NCI-H1694 treated with DMSO at 0.1 percent for 48 hours (cell line): ENCODE measurements around the gene GARIN5B.

ENCODE experiments used
- DNase-seq: peaks from one replicate; lab custom pipeline; 2025; lab: John Stamatoyannopoulos, UW

Gene GARIN5B

DNA sequence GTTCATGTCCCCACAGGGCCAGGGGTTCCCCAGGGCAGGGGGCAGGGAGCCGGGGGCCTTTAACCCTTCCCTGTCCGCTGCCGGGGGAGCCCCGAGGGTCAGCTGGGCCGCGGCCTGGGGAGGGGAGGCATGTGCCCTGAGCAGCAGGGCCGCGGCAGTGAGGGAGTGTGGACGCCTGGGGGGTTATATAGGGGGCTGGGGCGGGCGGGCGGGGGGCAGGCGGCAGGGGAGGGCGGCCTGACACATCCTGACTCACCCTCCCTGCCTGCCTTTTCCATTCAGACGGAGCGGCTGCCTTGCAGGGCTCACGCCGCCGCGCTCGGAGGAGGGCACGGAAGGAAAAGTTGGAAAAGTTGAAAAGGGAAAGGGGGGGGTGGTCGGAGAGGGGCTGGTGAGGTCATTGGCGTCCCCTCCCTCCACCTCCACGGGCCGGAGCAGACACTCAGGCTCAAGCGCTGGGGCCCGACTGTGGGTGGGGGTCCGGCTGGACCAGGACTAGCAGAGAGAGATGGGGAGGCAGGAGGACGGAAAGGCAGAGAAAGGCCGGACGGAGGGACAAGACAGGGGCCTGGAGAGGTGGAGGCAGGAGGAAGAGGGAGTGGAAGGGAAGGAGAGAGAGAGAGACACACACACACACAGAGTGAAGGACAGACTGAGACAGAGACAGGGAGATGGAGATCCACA is 7.4 kb upstream of the GARIN5B start, which contains the start of gene IL11:
IL11 (minus strand) TSS at position 159 of the 684 bp plus-strand sequence; CDS start at position 6, 153 bp downstream.
- no peak for DNase-seq

DNA sequence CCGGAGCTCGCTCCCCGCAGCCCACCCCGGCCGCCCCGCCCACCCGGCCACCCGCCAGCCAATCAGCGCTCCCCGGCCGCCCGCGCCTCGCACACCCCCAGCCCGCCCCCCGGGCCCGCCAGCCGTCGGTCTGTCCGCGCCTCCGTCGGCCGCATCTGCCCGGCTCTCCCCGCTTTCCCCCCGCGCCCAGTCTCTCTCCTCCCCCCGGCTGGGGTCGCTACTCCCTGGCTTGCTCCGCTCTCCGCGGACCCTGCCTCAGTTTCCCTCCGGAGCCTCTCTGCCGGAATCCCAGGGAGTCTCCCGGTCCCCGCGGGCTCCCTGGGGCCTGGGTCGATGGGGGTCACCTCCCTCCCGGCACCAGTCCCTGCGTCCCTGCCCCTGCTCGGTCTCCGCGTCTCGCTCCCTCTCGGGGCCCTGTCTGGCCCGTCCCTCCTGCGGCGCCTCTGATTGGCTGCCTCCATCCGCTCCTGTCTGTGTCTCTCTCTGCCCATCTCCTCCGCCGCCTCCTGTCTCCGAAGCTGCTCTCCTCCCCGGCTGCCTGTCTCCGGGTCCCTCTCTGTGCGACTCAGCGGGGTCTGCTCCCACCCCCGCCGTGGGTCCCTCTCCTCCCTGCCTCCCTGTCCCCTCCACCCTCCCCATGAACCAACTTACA is 6.7 kb upstream of the GARIN5B start:
- peak; percentile 23 for DNase-seq

DNA sequence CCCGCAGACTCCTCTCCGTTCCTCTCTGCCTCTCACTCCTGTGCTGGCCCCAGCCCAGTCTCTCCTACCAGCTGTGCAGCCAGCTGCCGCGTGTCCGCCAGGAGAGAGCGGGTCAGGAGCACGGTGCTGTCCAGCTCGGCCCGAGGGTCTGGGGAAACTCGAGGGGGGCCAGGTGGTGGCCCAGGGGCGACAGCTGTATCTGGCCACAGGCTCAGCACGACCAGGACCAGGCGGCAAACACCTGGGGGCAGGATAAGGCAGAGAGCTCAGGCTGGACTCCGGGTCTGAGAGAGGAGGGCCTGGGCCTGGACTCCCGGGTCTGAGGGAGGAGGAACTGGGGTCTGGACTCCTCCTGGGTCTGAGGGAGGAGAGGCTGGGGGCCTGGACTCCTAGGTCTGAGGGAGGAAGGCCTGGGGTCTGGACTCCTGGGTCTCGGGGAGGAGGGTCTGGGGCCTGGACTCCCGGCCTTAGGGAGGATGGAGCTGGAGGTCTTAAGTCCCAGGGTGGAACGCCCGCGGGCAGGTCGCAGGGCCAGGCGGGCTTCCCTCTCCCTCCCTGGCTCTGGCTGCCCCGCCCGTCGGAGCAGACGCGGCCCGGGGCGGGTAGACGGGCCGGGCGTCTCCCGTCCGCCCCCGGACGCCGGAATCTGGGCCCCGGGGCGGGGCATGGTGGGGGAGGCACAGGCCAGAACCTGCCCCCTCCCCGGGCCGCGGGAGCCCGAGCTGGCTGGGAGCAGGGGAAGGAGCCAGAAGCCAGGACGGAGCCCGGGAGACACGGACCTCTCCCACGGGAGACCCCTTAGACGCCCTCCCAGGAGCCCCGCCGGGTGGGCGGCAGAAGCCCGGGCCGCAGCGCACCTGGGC is 5.9 kb upstream of the GARIN5B start:
- DNase-seq = no peak

DNA sequence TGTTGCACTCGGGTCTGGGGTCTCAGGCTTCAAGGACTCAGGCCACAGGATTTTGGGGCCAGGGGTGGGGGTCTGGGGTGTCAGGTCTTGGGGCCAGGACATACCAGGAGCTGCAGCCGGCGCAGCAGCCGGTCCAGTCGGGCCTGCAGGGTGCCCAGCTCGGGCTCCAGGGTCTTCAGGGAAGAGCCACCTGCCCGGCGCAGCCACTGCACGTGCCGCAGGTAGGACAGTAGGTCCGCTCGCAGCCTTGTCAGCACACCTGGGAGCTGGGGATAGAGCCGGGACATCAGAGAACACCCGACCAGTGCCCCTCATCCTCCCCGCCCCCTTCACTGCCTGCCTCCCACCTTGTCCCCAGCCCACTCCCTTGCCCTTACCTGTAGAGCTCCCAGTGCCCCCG is 5.0 kb upstream of the GARIN5B start:
- no peak for DNase-seq

DNA sequence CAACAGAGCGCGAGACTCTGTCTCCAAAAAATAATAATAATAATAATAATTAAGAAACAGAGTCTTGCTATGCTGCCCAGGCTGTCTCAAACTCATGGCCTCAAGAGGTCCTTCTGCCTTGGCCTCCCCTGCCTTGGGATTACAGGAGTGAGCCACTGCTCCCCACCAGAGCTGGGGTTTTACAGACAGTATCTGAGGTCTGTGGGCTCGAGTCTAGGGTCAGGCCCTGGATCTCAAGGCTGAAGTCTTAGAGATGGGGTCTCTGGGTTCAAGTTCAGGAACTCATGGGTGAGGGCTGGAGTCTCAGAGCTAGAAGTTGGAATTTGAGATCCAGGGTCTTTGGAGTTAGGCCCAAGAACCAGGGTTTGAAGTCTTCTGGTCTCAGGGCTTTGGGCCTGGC is 3.7 kb upstream of the GARIN5B start:
- no peak for DNase-seq

DNA sequence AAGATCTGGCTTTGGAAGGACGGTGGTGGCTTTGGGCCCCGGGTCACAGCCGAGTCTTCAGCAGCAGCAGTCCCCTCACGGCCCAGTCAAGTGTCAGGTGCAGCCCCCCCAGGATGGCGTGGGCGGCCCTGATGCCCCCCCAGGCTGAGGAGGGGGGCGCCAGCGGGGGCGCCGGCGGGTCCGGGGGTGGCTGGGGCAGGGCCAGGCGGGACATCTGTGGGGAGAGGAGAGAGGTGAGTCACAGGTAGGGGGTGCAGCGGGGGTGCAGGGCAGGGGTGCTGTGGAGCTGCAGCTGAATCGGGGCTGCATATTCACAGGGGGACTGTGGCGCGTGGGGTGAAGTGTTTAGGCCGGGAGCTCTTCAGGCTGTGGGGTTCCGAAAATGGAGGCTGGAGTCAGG is 2.9 kb upstream of the GARIN5B start:
- no peak for DNase-seq

DNA sequence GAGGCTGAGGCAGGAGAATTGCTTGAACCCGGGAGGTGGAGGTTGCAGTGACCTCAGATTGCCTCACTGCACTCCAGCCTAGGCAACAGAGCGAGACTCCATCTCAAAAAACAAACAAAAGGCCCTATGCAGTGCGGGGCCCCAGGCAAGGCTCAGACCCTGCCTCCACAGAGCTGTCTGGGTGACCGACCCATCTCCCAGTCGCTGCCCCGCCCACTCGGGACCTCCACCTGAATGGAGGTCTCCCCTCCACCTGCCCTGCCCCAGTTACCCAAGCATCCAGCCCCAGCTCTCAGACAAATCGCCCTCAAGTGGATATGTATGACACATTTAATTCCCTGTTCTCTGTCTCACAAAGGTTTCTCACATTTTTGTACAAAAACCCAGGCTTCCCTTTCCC is 2.2 kb upstream of the GARIN5B start:
- DNase-seq = no peak

DNA sequence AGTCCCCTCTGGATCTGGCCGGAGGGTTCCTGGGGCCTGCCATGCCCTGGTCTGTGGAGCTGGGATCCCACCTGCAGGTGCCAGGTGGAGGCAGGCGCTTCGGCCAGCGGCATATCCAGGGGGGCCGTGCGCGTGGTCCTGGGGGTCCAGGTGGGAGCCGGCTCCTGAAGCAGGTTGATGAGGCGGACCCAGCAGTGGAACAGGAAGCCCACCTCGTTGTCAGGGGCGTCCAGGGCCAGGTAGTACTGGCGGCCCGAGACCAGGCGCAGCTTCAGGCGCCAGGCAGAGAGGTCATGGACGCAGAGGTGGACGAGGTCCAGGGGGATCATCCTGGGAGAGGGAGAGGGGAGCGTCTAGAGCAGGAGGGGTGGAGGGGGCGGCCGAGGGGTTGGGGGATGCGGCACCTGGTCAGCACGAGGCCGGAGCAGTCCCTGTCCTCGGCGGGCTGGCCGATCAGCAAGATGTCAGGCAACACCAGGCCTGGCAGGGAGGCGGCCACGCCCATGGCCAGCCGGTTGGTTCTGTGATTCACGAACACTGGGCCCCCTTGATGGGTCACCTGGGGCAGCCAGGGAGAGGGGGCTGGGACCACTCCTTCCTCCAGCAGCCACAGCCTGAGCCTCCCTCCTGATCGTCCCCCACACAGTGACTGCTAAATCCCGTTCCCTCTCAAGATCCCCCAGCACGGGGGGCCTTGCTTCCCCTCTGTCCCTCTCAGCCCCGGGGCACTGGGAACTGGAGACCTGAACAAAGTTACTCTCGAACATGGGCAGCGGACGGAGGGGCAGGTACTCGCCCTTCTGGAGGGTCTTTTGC is 678 bp downstream of the GARIN5B start:
- DNase-seq = no peak

DNA sequence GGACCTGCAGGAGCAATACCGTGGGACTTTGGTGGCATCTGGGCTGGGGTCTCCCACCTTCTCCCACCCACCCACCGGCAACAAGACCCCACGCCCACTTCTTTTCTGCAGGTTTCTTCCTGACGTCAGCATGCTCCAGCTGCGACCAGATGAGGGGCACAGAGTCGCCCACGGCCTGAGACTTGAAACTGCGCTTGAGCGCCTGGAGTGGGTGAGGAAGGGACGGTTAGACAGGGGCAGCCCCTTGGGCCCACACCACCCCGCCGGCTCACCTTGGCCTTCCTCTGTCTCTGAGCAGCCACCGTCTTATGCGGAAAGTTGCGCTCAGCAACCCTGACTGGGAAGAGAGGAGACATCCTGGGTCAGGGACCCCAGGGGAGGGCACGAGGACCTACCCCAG is 2.2 kb downstream of the GARIN5B start:
- DNase-seq = no peak

DNA sequence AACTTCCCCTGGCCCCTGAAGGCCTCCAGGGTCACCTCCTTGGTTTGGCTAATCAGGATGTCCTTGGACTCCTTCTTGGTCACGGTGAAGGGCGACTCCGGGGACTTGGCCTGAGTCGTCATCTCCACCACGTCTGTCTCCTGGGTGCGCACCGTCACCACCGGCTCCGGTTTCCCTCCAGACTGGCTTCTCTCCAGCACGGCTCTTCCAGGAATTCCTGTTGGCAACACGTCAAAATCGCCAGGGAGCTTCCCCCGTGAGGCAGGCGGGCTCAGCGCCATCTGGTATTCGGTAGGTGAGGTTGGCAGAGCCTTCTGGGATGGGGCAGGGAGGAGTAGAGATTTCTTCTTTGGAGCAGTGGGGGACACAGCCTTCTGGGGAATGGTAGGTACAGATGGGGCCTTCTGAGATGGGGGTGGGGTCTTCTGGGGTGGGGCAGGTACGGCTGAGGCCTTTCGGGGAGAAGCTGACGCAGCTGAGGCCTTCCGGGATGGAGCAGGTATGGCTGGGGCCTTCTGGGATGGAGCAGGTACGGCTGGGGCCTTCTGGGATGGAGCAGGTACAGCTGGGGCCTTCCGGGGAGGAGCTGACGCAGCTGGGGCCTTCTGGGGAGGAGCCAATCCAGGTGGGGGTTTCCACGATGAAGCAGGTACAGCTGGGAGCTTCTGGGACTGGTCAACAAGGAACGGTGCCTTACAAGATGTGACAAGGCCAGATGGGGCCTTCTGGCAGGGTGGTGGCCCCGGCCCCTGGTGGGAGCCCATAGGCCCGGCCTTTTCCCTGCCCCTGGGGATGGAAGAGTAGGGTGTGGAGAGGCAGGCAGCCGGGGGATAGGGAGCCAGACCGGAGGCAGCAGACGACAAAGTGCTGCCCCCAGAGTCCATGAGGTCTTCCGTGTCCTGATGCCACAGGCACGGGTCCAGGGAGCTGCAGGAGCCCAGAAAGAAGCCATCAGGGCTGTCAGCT is 3.8 kb downstream of the GARIN5B start:
- peak; percentile 73 for DNase-seq

DNA sequence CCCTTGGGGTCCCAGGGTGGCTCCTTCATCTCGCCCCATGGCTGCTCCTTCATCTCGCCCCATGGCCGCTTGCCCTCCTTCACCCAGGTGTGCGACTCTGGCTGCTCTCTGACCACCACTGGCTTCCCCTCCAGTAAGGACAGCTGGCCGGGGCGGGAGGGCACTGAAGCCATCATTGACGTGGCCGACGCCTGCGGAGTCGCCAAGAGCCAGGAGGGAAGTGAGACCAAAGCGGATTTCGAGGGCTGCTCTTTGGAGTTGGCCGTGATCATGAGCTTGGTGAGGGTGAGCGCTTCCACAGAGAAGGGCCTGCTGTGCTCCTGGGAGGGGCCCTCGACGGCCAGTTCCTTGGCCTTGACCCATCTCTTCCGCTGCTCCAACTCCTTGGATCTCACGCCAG is 4.6 kb downstream of the GARIN5B start:
- DNase-seq = no peak

DNA sequence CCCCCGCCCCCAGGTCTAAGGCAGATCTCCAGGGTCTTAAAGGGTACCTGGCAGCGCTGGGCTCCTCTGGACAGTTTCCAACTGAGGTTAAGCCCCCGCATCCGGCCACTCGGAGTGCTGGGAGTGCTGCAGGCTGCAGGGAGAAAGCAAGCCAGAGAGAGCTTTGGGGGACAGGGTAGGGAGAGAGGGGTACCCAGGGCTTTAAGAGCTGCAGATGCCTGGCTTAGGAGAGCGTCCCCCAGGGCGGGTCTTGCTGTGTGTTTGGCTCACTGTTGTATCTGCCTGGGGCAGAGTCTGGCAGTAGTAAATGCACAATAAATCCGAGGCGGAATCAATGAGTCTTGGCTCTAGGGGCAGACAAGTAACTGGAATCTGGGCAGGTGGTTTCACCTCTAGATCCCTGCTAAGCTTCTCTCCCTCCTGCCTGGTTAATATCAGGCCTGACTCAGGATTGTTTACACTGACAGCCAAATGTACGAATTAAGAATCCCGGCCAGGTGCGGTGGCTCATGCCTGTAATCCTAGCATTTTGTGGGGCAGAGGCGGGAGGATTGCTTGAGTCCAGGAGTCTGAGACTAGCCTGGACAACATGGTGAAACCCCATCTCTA is 7.7 kb downstream of the GARIN5B start:
- no peak for DNase-seq

DNA sequence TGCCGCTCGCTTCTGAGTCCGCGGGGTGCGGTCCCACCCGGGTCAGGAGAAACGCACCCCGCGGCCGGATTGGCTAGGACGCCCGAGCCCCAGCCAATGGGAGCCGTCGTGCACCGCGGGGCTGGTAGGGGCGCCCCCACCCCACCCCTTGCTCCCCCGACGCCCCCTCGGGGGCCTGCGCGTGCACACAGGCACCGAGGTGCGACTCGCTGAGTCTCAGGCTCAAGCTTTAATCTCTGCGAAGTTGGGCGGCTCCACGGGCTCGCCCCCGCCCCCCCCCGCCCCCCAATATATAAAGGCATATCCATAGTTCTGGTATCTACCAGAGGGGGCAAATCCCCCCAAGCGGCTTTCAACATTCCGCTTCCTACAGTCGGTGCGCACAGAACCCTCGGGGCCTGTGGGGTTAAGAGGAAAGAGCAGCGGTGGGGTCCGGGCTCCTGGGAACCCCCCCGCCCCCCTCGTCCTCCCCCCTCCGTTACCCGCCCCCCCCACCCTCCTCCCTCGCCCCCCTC is 8.3 kb downstream of the GARIN5B start, which contains the start of gene COX6B2:
COX6B2 (minus strand) TSS at position 22 of the 515 bp plus-strand sequence. CDS start 198 bp downstream, outside the sequence.
- DNase-seq = no peak

DNA sequence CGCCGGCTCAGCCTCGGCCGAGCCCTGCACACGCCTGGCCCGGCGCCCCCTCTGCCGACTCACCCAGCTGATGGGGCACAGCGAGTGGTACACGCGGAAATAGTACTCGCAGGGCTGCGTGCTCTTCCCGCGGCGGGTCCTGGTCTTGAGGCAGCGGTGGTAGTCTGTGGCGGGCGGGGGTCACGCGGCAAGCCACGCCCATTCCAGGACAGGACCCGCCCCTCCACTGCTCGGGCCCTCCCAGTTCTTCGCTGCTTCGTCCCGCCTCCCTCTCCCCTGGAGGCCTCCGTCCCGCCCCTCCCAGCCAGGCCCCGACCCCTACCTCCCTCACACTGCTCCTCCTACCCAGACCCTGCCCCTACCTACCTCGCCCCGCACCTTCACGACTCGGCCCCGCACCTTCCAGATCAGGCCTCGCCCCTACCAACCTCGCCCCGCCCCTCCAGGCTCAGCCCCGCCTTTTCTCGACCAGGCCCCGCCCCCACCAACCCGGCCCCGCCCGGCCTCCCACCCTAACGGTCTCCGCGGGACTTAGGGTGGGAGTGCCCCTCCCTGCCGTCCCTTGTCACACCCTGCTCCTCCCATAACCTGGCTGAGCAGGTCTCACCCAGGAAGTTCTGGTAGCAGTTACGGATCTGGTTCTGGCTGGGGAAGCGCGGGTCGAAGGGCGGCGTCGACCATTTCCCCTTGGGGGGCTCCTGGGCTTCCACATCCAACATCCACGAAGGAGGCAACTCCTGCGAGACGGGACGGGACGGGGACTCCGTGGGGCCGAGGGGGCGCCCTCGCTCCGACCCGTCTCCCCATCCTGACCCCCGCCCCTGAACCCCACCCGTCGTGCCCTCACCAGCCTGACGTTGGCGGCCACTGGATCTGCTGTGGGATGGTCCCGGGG is 9.0 kb downstream of the GARIN5B start:
- DNase-seq = no peak

DNA sequence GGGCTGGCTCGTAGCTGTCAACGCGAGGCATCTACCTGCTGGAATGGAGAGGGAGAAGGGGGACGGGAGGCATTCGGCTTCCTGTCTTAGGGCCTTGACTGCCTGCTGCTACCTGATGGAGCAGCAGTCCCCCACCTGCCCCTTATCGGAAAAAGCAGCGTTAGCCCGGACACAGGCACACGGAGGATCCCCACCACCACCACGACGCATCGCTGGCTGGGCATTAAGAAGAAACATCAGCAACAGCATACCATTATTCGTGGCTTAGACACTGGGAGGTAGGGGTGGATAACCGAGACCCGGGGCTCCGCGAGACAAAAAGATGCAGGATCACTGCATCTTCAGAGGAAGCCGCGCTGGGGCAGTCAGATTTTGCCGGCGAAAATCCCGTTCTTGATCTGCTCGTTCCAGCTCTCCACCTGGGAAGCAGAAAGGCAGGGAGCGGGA is 9.7 kb downstream of the GARIN5B start:
- DNase-seq = no peak

DNA sequence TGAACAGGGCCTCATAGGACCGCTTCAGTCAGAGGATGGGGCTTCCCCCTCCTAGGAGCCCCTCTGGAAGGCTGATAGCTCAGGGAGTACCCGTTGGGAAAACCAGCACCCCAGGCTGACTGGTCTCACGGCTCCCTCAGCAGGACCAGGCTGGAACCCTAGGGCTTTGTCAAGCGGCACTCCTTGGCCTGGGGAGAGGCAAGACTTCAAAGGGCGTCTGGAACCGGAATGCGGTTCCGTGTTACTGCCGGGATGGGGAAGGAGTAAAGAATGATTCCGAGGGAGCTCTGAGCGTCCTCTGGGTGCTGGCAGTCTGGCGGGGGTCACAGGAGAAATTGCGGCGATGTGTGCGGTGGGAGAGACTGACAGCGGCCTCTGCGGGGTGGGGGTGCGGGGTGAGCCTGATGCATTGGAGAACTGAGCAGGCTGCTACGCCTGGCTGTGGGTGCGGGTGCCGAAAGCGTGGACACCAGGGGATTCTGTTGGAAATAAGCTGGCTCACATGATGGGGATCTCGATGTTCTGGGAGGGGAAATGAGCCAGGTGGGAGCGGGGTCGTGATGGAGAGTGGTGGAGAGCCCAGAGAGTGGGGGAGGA is 10.4 kb downstream of the GARIN5B start:
- DNase-seq = no peak

DNA sequence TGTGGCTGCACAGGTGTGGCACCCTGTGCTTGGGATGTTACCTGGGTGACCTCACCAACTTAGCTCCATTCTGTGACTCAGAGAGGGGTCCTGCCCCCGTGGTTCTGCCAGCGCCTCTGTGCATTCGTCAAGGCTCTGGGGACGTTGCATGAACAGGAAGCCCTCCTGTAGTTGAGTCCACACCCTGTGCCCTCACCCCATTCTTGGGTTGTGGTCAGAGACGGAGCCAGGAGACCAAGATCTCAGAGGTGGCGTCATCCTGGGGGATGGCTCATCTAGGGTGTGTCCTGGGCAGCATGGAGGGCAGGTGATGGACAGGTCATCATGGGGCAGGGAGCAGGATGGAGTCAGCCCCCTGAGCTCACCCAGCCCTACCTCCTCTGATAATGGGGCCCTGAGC is 11.0 kb downstream of the GARIN5B start:
- no peak for DNase-seq

DNA sequence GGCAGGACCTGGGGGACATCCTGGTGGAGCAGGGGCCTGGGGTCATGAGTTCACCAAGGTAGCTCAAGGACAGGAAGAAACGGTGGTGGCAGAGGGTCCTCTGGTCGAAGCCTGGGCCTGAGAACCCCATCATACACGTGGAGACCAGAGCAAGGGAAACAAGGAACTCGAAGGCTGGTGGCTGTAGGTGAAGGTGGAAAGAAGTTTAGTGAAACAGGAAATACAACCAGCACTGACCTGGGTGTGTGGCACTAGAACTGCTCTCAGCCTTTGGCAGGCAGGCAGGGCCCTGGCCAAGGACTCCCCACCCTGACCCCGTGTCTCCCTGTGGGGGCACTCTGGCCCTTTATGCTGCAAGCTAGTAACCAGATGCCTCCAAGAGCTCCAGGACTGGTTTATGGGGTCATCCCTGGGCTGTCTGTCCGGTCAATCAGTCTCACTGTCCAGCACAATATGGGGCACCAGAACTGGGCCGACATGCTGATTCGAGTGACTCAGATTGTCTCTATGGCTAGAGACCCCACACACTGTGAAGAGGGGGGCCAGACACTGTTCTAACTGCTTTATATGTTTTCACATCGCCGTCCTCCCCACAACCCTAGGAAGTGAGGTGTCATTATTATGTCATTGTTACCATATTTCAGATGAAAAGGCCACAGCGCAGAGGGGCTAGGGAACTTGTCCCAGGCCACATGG is 12.3 kb downstream of the GARIN5B start:
- DNase-seq = no peak
